Measurements from ENCODE around the gene HDLBP. TPM values are rescaled to one million over a fixed set of nuclear protein-coding genes. Genes with fewer than 3 reads are reported as not detected.

The HDLBP gene
- total RNA-seq, 1 donor from 2014 or later, result 226 TPM

DNA sequence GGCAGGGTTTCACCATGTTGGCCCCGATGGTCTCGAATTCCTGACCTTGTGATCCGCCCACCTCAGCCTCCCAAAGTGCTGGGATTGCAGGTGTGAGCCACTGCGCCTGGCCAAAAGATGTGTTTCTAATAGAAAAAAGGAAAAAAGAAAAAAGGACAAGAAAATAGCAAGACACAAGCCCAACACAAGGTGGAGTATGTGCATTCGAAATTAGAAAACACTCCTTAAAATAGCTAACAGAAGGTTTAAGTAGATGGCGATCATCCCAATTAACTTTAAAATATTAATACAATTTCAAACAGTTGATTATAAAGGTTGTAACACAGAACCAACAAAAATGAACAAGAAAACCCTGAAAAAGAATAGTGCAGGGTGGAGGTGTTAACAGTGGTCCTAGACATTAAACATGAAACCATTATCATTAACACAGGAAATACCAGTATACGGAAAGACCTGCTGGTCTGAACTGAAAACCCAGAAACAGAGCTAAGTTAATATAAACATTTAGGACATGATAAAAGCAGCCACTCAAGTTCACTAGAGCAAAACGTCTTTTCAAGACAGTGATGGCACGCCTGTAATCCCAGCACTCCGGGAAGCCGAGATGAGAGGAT lies 57.9 kb downstream of the HDLBP start:
- intact Hi-C loops (cut with micrococcal nuclease), result no loop called here

DNA sequence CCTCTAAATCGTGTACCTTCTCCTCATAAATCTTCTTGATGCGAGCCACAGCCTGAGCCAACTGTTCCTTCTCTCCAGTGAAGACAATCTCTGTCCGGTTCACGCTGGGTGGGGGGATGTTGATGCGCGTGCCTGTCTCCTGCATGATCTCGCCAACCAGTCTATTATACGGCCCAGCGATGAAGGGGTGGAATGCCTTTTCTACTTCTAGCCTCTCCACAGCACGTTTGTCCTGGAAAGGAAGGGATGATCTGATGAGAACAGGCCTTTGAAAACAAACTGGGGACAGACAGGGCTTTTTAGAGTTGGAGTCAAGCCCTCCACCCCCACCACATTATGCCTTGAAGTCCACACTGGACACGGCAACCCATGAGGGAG lies 59.3 kb downstream of the HDLBP start:
- intact Hi-C loops (cut with micrococcal nuclease), result no loop called here

GRCh38 chr2:241255542-241256167 lies 59.8 kb downstream of the HDLBP start:
- intact Hi-C loops (cut with micrococcal nuclease), result no loop called here

DNA sequence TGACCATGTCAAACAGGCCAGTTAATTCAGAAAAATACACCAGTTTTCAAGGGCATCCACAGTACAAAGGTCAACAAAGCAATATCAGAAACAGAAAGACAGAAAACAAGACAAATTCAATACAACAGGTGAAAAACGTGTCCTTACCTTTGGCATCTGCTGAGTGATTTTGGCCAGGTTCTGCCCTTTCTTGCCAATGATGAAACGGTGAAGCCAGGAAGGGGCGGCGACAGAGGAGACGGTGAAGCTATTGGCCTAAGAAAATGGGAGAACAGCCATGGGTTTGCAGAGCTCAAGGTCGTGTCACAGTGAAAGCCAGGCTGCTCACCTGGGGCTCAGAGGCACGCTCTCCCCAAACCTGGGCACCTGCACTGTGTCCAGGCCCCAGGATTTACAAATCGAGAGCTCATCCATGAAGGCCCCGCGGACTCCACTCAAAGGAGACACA lies 60.5 kb downstream of the HDLBP start:
- intact Hi-C loops (cut with micrococcal nuclease), result no loop called here

GRCh38 chr2:241252778-241253475 lies 62.5 kb downstream of the HDLBP start:
- intact Hi-C loops (cut with micrococcal nuclease), result no loop called here

GRCh38 chr2:241249654-241250053 lies 65.8 kb downstream of the HDLBP start:
- intact Hi-C loops (cut with micrococcal nuclease), result no loop called here

DNA sequence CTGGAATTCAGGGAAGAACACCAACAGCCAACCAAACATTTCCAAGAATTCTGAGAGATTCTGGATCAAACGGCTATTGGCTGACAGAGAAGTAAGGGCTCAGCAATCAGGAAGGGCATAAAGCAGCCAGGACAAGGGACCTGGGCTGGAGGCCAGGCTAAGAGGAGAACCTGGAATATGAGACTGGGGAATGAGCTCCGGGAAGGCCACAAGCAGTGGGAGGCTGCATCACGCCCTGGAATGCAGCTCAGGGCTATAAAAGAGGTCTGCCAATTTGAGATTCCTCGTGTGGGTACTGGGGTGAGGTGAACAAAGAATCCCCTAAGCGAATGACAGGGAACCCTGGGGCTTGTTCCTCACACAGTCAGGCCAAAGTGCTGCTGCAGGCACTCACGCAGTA lies 66.6 kb downstream of the HDLBP start:
- intact Hi-C loops (cut with micrococcal nuclease), result no loop called here

GRCh38 chr2:241248289-241248688 lies 67.2 kb downstream of the HDLBP start:
- intact Hi-C loops (cut with micrococcal nuclease), result no loop called here

GRCh38 chr2:241244368-241244767 lies 71.1 kb downstream of the HDLBP start:
- intact Hi-C loops (cut with micrococcal nuclease), result no loop called here

GRCh38 chr2:241242306-241242705 lies 73.2 kb downstream of the HDLBP start:
- intact Hi-C loops (cut with micrococcal nuclease), result no loop called here

- intact Hi-C loops (cut with micrococcal nuclease), result no loop called here
Observed at GRCh38 chr2:241241669-241242068, 73.8 kb downstream of the HDLBP start.

GRCh38 chr2:241240320-241241004 lies 75.0 kb downstream of the HDLBP start:
- intact Hi-C loops (cut with micrococcal nuclease), result no loop called here

GRCh38 chr2:241239552-241240202 lies 75.8 kb downstream of the HDLBP start:
- intact Hi-C loops (cut with micrococcal nuclease), result no loop called here

GRCh38 chr2:241238693-241239198 lies 76.7 kb downstream of the HDLBP start:
- intact Hi-C loops (cut with micrococcal nuclease), result no loop called here

DNA sequence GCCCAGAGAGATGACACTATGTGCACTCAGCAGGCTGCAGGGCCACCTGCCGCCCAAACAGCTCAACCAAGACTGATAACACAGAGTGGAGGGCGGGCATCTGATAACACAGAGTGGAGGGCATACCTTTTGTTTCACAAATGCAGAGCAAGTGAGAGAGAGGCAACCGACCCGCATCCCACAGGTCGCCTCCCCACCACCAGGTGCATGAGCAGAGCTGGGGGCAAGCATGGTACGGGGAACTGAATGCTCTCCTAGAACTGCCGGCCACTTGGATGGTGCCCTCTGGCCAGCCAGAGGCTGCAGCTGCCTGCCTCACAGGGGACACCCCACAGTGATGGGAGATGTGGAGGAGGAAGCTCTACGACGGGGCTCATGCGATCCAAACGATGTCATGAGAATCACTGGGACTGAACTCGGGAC lies 77.5 kb downstream of the HDLBP start:
- intact Hi-C loops (cut with micrococcal nuclease), result no loop called here

GRCh38 chr2:241237047-241237446 lies 78.4 kb downstream of the HDLBP start:
- intact Hi-C loops (cut with micrococcal nuclease), result no loop called here

- intact Hi-C loops (cut with micrococcal nuclease), result no loop called here
Observed at GRCh38 chr2:241235859-241236593, 79.4 kb downstream of the HDLBP start.

DNA sequence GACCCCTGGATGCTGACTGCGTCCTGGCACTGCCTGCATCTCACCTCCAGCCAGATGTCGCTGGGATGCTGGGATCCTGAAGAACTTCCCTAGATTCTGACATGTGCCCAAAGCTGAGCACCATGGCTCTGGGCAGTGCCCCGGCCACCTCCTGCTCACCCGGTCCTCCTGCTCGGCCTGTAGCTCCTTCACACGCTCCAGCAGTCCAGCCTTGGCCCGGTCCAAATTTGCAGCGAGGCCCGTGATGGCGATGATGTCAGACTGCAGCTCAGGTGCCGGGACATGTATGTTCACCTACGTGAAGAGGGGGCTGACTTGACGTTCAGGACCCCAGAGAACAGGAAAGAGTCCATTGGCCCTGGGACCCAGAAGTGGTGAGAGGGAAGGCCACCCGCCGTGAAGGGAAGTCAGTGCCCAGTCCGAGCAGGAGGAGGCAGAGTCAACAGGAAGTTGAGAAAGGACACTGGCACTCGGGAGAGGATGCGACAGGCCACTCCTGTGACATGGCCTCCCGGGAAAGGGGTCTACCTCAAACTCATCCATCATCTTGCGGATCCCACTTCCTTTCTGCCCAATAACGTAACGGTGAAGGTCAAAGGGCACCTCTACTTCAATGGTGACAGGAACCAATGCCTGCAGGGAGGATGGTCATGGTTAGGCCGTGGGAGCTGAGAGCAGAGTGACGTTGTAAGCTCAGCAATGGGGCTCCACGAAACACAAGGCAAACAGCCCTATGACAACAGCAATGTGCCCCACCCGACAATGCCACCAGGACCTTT lies 80.3 kb downstream of the HDLBP start:
- intact Hi-C loops (cut with micrococcal nuclease), result no loop called here

- intact Hi-C loops (cut with micrococcal nuclease), result no loop called here
Observed at GRCh38 chr2:241234066-241234790, 81.2 kb downstream of the HDLBP start.
